GM18907 (cell line): ENCODE results near the gene ARID3C.
A peak's percentile ranks its signal among the peaks of the same experiment; 100 is the strongest.

ENCODE experiments used
- ATAC-seq: cut with Tn5 transposase; IDR thresholded peaks from one replicate; pipeline ENCODE4 v1.9.1; 2021; ENCODE audit warnings: mild to moderate bottlenecking, moderate library complexity; ENCODE audit not compliant: unreplicated experiment

The ARID3C gene

DNA sequence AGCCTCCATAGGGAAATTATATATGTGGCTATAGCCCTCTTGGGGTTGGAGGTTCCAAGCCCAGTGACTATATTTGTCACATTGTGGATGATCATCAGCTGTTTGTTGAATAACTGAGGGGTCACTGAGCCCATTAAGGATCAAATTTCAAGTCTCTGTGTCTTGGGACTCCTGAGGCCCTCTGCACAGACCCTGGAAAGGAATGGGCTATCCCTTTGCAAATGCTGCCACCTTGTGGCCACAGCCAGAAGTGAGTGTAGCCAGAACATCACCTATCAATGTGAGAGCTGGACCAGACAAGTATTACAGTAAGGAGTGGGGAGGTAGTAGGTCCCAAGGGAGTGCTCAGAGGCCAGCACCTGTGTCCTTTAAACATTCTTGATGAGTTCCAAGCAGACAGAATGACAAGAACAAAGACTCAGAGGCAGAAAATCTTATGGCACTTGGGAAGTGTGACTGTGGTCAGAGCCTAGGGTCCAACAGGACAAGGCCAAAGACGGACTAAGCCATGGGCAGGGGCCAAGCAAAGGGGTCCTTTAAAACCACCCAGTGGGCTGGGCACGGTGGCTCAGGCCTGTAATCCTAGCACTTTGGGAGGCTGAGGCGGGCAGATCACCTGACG, 25.1 kb downstream of the ARID3C start:
- peak; percentile 62 for ATAC-seq

DNA sequence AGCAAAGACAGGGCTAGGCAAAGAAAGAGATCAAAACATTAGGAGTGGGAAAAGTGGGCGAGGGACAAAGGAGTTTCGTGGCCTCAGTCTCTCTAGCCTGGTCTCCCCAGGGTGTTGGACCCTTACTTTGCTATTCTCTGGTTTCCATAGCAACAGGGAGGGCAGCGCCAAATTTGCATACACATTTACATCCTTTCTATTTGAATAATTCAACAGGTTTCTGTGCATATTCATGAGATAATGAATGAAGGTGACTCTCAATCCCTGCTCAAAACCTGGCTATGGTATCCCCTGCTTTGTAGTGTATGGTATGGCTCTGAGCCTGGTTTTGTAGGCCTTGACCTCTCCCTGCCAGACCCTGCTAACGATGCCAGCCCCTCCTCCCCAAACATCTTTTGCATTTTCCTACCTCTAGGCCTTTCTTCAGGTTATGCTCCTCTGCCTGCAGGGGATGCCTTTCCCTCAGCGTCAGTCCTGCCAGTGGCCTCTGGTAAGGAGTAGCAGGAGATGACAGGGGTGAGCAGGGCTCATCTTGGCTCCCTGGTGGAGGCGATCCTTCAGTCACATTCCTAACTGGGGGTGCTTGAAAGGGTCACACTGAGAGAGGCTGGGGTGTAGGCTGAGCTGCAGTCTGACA, 26.8 kb downstream of the ARID3C start:
- no peak for ATAC-seq

- ATAC-seq = no peak
Measured at GRCh38 chr9:34600908-34601307, 28.0 kb downstream of the ARID3C start.

DNA sequence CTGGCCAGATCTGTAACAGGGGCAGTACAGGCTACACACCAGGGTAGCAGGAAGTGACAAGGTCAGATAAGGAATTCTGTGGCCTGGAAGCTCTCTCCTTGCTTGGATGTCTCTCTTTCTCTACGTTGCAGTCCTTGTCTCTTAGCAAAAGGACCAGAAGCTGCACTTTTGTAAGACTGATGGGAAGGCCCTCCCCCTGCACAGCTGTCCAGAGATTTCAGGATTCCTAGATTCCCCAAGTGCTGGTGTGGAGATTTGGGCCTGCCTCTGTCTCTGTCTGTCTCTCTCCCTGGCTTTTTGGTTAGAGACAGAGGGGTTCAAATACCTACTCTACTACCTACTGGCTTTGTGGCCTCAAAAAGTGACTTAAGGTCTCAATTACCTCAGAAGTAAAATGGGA, 29.3 kb downstream of the ARID3C start:
- ATAC-seq = no peak

DNA sequence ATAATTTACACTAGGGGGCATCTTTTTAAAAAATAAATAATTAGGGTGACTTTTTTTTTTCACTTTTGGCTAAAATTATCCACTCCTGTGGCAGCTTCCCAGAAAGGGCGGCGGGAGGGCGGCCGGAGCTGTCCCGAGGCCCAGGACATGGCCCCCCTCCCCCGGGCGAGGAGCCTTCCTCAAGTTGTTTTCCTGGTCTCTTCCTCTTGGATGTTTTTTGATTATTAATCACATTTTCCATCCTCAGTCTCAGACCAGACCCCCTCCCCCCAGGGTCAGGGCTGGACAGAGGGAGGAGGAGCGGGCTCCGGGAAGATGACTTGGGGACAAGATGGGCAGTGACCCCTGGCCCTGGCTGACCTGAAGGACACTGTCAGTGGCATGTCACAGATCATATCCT, 34.7 kb downstream of the ARID3C start:
- ATAC-seq = no peak

GRCh38 chr9:34592895-34593601, 35.8 kb downstream of the ARID3C start:
- ATAC-seq = no peak

DNA sequence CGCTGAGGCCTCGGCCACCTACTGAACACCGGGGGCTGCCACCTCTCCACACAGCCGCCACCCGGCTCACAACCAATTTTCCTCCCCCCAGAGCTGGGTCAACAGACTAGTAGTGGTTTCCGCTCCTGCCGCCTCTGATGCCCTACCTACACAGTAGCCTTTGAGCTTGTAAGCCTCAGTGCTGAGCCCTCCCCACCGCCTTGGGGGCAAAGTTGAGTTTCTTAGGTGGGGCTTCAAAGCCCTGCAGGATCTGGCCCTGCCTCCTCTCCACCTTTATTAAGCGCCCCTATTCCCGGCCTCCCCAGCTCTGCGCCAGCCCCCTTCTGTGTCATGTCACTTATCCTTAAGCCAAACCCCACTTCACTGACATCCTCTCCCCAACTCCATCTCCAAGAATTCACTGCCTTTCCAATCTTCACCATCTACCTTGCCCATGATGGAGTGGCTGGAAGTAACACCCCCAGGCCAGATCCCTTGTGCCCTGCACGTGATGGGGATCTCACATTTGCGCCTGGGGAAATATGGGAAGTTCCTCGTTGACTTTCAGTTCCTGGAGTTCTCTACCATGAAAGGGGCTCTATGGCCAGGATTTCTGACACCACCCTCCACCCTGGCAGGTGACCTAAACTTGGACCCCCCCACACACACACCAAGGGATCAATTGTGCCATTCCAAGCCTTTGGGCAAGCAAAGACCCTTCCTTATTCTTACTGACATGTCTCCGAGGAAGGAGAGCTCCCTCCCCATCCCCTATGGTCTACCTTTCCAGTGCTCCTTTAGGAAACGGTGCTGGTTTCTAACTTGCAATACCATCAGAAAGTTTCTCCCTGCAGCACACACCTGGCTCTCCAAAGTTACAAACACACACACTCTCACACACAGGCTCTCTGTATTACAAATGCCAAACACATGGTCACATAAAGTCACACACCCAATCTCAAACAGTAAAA, 36.7 kb downstream of the ARID3C start:
- ATAC-seq = no peak

DNA sequence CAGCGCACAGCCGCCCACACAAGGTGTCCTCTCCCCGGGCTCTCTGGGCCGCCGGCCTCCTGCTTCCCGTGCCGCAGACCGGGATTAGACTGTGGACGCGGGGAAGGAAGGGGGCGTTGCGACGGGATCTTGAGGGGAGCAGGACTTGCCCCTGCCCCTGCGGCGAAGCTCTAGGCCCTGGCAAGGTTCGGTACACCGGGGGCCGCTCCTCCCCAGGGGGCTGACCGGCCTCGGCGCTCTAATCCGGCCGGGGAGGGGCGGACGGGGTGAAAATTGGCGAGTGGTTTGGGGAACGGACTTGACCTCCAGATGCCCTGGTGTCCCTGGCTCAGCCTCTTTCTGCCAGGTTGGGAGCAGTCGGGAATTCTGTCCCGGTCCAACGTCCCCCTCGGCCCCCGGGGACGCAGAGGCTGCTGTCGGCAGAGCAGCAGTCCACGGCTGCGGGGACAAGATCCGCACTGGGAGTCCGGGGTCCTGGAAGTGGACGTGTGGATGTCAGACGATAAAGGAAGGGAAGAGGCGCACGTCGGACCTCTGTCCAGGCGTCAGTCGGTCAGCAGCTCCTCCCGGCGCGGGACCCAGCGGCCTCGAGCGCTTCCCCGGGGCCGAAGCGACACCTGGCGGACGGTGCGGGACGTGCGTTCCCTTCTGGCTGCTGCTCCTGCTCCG, 37.5 kb downstream of the ARID3C start:
- ATAC-seq = peak; percentile 76

DNA sequence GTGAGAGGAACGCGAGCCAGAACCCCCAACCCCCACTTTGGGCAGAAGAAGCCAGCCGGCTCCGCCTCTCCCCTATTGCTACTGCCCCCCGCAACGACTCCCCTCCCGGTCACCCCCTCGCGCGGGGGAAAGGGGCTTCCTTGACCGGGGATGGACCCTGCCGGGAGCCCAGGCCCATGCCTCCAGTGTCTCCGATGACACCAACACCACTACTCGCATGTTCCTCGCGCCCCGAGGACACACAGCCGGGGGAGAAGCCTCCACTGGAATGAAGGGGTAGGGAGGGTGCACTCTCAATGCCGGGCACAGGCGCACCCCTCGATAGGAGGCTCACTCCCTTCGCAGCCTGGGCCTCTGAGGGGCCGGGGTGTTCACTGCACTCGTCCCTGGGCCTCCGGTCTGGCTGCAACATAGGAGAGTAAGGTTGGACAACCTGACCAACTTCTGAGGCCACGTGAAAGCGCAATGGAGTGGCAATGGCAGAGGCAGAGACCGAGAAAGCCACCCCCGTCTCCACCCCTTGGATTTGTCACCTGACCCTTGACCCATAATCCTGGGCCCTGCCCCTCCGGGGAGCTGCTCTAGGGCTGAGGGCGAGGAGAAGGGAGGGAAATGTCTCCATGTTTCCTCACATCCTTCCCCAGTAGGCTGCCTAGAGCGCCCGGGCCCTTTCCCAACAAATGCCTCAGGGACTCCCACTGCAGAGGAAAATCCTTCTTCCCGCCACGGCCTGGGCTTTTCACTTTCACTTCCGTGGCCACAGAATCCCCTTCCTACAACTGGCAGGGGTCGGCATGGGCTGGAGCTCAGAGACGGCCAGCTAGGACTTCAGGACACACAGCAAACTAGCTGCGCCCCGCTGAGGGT, 38.3 kb downstream of the ARID3C start:
- no peak for ATAC-seq

DNA sequence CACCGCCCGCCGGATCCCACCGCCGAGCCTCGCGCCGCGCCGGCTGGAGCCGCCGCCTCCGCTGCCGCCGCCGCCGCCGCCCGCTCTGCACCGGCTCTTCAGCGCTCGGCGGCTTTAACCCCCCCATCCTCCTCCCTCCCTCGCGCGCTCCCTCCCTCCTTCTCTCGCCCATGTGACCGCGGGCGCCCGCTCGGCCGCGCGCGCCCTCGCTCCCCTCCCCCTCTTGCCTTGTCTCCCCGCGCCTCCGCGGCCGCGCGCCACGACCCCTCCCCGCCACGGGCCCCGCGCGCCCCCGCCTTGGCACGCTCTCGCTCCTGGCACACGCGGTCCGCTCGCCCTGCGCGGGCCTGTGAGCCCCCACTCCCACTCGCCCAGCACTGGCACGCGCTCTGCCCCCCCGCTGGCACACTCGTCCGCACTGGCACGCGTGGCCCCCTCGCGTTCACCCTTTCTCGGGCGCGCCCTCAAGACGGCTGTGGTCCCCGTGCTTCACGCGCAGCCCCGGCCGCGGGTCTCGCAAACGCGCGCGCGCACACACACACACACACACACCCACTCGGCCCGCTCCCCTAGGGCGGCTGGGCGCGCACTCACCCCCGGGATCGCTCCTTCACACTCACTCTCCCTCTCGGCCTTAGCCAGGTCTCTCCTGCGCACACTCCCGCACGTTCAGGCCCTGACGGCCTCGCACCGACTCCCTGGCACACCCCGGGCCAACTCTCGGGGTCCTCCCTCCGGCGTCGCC, 39.1 kb downstream of the ARID3C start, which contains the start of gene CNTFR:
CNTFR (minus strand) TSS at position 89 of the 745 bp plus-strand sequence. CDS start 20,743 bp downstream, outside the sequence.
- ATAC-seq = no peak

GRCh38 chr9:34588671-34589635, 39.9 kb downstream of the ARID3C start:
- ATAC-seq = no peak

GRCh38 chr9:34587271-34587670, 41.6 kb downstream of the ARID3C start:
- no peak for ATAC-seq

DNA sequence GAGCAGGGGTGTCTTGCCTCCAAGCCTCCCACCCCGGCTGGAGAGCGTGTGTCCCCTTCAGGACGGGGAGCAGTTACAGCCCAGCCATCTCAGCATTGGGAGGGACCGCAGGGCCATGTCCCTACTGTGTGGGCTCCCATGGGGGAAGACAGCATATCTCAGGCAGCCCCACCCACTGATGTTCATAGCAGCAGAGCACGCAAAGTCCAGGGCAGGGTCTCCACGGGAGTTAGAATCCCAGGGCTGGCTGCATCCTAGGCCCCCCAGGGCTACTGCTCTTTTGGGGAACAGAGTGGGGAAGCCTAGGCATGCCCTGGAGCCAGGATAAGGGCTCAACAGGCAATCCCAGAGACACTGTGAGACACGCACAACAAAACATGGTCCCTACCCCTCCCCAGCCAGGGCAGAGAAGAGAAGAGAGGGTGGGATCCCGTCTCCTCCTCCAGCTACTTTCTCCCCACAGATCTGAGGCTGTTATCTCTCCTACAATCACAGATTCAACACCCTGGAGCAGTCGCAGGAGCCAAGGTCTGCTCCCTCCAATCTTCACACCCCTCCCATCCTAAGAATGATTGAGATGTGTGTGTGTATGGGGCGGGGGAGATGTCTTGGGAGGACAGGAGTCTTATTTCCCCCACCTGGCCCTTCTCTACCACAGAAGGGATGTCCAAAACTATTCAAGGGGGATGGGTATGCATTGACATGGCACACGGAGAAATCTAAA, 42.8 kb downstream of the ARID3C start:
- ATAC-seq = no peak

GRCh38 chr9:34584970-34585369, 43.9 kb downstream of the ARID3C start:
- ATAC-seq = no peak

DNA sequence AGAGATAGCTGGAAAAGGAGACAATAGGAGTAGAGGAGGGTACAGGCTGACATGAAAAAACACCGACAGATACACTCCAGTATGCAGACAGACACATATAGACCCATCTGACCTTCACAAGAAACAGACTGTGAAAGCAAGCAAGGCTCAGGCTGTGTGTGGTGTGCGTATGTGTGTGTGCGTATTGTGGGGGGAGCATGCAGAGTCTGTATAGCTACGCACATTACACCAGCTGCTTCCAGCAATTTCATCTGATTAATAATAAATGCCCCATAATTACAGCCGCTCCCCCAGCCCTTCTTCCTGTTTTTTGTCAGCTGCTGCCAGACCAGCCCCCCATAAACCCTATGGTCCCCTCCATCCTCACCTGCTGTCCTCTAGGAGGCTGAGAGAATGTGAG, 46.1 kb downstream of the ARID3C start:
- ATAC-seq = no peak

DNA sequence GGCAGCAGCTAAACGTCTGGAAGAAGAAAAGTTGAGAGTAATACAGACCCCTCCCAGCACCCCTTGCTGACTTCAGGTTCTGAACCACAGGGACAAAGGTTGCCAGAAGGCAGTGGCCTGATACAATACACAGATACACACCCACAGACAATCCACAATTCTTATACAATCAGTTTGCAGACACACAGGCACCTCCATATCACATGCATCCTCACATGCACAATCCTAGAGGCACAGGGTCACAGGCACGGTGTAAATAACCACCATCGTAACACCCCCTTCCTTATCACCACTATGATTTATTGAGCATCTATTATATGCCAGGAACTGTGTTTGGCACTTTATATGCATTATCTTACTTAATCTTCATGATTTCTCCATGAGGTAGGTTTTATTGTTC, 47.5 kb downstream of the ARID3C start:
- ATAC-seq = no peak

DNA sequence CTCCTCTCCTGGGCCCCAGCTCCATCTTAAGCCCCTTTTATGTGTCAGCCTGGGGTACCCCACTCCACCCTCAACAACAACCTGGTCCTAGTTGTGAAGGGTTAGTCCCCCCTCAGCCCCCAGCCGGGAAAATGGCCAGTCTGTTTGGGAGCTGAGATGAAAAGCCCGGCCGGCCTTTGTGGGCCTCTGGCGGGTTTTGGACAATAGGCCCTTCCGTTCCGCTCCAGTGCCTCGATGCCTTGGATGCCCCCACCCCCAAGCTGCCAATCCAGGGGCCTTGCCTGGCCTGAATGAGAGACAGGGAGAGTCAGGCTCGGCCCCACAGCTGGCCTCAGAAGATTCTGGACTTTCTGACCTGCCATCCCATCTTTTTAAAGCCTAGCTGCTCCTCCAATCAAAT, 48.5 kb downstream of the ARID3C start:
- no peak for ATAC-seq
